GM12801 (cell line): ENCODE results near the gene TAAR6.

Experiments used
- CTCF ChIP-seq: IDR thresholded peaks from one replicate; pipeline ENCODE4 v1.5.1; 2011; ENCODE audit warnings: control low read depth; ENCODE audit not compliant: insufficient read length; ENCODE audit errors: extremely low read depth

The TAAR6 gene

GRCh38 chr6:132614554-132614953 lies 44.4 kb downstream of the TAAR6 start:
- no peak for TF ChIP-seq CTCF

DNA sequence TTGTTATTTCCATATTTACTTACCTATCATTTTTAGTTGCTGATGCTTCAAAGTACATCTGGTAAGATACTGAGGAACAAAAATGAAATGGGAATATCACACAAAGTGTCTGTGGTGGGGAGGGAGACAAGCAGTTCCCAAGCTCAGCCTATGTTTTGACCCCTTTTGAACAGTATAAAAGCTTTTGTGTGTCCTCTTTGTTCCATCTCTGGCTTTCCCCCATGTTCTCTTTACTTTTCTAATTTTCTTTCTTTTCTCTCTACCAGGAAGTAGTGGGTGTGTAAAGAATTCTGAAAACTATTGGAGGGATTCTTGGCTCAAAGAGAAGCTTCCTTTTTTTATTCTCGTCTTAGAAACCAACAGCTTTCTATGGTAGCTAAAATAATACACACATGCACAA lies 46.6 kb downstream of the TAAR6 start:
- TF ChIP-seq CTCF = no peak
